ENCODE data around the gene CFAP97.
"Not testable (repeated sequence)": the region's sequence is repeated elsewhere in the genome, so short reads cannot be mapped to it uniquely, and the experiment has no call there.

Gene CFAP97

GRCh38 chr4:185203486-185204237, at the start of gene CFAP97:
TSS of gene CFAP97 (minus strand) at chr4:185204000. CDS start at chr4:185191196, 12,804 bp downstream.
- peak within 1 kb of the TSS; percentile 67 for H3K27ac ChIP-seq
- peak; percentile 26 for DNase-seq (ENCODE audit: low read depth, low spot score)

GRCh38 chr4:185249105-185249504, 45.3 kb upstream of the CFAP97 start:
- no peak overlapping the region for H3K27ac ChIP-seq
- no peak for DNase-seq (ENCODE audit: low read depth, low spot score)

- DNase-seq (ENCODE audit: low read depth, low spot score) = no peak
- no peak overlapping the region for H3K27ac ChIP-seq
Observed at GRCh38 chr4:185248393-185249039, 44.7 kb upstream of the CFAP97 start.

- no peak overlapping the region for H3K27ac ChIP-seq
- DNase-seq (ENCODE audit: low read depth, low spot score) = no peak
Observed at GRCh38 chr4:185247151-185247550, 43.4 kb upstream of the CFAP97 start.

GRCh38 chr4:185246453-185246852, 42.7 kb upstream of the CFAP97 start:
- H3K27ac ChIP-seq = no peak overlapping the region
- no peak for DNase-seq (ENCODE audit: low read depth, low spot score)

GRCh38 chr4:185244763-185245162, 41.0 kb upstream of the CFAP97 start:
- no peak overlapping the region for H3K27ac ChIP-seq
- no peak for DNase-seq (ENCODE audit: low read depth, low spot score)

GRCh38 chr4:185243879-185244278, 40.1 kb upstream of the CFAP97 start:
- no peak for DNase-seq (ENCODE audit: low read depth, low spot score)
- H3K27ac ChIP-seq = no peak overlapping the region

- H3K27ac ChIP-seq = no peak overlapping the region
- DNase-seq (ENCODE audit: low read depth, low spot score) = no peak
Observed at GRCh38 chr4:185242749-185243533, 39.1 kb upstream of the CFAP97 start.

GRCh38 chr4:185240486-185240885, 36.7 kb upstream of the CFAP97 start:
- not testable (repeated sequence) for DNase-seq (ENCODE audit: low read depth, low spot score); H3K27ac ChIP-seq

GRCh38 chr4:185238750-185239149, 35.0 kb upstream of the CFAP97 start:
- no peak overlapping the region for H3K27ac ChIP-seq
- DNase-seq (ENCODE audit: low read depth, low spot score) = no peak

GRCh38 chr4:185238215-185238681, 34.4 kb upstream of the CFAP97 start:
- DNase-seq (ENCODE audit: low read depth, low spot score) = no peak
- no peak overlapping the region for H3K27ac ChIP-seq

- no peak for DNase-seq (ENCODE audit: low read depth, low spot score)
- no peak overlapping the region for H3K27ac ChIP-seq
Observed at GRCh38 chr4:185237175-185237574, 33.4 kb upstream of the CFAP97 start.

GRCh38 chr4:185235843-185236503, 32.2 kb upstream of the CFAP97 start:
- H3K27ac ChIP-seq = no peak overlapping the region
- DNase-seq (ENCODE audit: low read depth, low spot score) = no peak

GRCh38 chr4:185235119-185235842, 31.5 kb upstream of the CFAP97 start:
- no peak for DNase-seq (ENCODE audit: low read depth, low spot score)
- no peak overlapping the region for H3K27ac ChIP-seq

GRCh38 chr4:185232370-185232769, 28.6 kb upstream of the CFAP97 start:
- no peak overlapping the region for H3K27ac ChIP-seq
- DNase-seq (ENCODE audit: low read depth, low spot score) = no peak

GRCh38 chr4:185229021-185229818, 25.4 kb upstream of the CFAP97 start:
- H3K27ac ChIP-seq = no peak overlapping the region
- no peak for DNase-seq (ENCODE audit: low read depth, low spot score)

- H3K27ac ChIP-seq = no peak overlapping the region
Observed at GRCh38 chr4:185227713-185228278, 24.0 kb upstream of the CFAP97 start.

GRCh38 chr4:185227131-185227551, 23.3 kb upstream of the CFAP97 start:
- no peak for DNase-seq (ENCODE audit: low read depth, low spot score)
- H3K27ac ChIP-seq = no peak overlapping the region

More at GRCh38 chr4:185227713-185228278, 24.0 kb upstream of the CFAP97 start:
- DNase-seq (ENCODE audit: low read depth, low spot score) = no peak

GRCh38 chr4:185225940-185226339, 22.1 kb upstream of the CFAP97 start:
- H3K27ac ChIP-seq = no peak overlapping the region
- DNase-seq (ENCODE audit: low read depth, low spot score) = no peak
